WTC11 (cell line): ENCODE measurements around the gene SPAAR. TPM values are rescaled to one million over a fixed set of nuclear protein-coding genes. Genes with fewer than 3 reads are reported as not detected.

Source experiments
- ATAC-seq: fragments of 200-7000 bp; cut with Tn5 transposase; 2 replicates; pipeline ENCODE4 v1.10.0; 2021; ENCODE audit warnings: mild to moderate bottlenecking, moderate library complexity
- CTCF ChIA-PET: fragments of 300-600 bp; sonication (Branson Sonifier 250); formaldehyde crosslinking; loops from one replicate; lab custom pipeline; 2021; ENCODE audit warnings: antibody characterized with exemption; lab: Charles Lee
- POLR2A ChIA-PET: fragments of 350-600 bp; sonication (Branson Sonifier 250); formaldehyde crosslinking; loops from one replicate; lab custom pipeline; 2021; ENCODE audit warnings: antibody characterized with exemption; lab: Charles Lee
- DNase-seq: peaks from one replicate; pipeline ENCODE4 v3.0.0; 2021; ENCODE audit warnings: low spot score
- H3K27ac Mint-ChIP-seq: 2 replicates; pipeline ENCODE4 v1.8.0; 2021; ENCODE audit warnings: mixed read lengths
- H3K27me3 Mint-ChIP-seq: 2 replicates; pipeline ENCODE4 v1.8.0; 2021; ENCODE audit warnings: low read depth, mild to moderate bottlenecking, moderate library complexity, mixed read lengths
- H3K36me3 Mint-ChIP-seq: 2 replicates; pipeline ENCODE4 v1.8.0; 2021; ENCODE audit warnings: mixed read lengths
- H3K4me1 Mint-ChIP-seq: 2 replicates; pipeline ENCODE4 v1.8.0; 2022; ENCODE audit warnings: mixed read lengths
- H3K4me3 Mint-ChIP-seq: 2 replicates; pipeline ENCODE4 v1.8.0; 2021; ENCODE audit warnings: mild to moderate bottlenecking, moderate library complexity, mixed read lengths
- H3K9me3 Mint-ChIP-seq: 2 replicates; pipeline ENCODE4 v1.8.0; 2021; ENCODE audit warnings: mixed read lengths
- CREM ChIP-seq: sonication (generic); formaldehyde crosslinking; IDR thresholded peaks from 2 replicates; pipeline ENCODE4 v1.8.1; 2022; ENCODE audit warnings: mild to moderate bottlenecking, missing genetic modification reagents, moderate library complexity
- ETV6 ChIP-seq: sonication (generic); formaldehyde crosslinking; IDR thresholded peaks from 2 replicates; pipeline ENCODE4 v1.8.1; 2022; ENCODE audit warnings: mild to moderate bottlenecking, missing genetic modification reagents
- FOXJ3 ChIP-seq: sonication (generic); formaldehyde crosslinking; IDR thresholded peaks from 2 replicates; pipeline ENCODE4 v1.9.0; 2021; ENCODE audit warnings: missing genetic modification reagents, mild to moderate bottlenecking, borderline replicate concordance
- IRF2 ChIP-seq: sonication (generic); formaldehyde crosslinking; IDR thresholded peaks from 2 replicates; pipeline ENCODE4 v1.8.0; 2022; ENCODE audit warnings: low read depth, missing genetic modification reagents, borderline replicate concordance
- JAZF1 ChIP-seq: fragments of 250-450 bp; sonication (Bioruptor Pico); IDR thresholded peaks from 2 replicates; pipeline ENCODE4 v1.9.0; 2021; ENCODE audit warnings: moderate library complexity, mild to moderate bottlenecking, inconsistent platforms
- MYBL2 ChIP-seq: sonication (generic); formaldehyde crosslinking; IDR thresholded peaks from 2 replicates; pipeline ENCODE4 v1.8.1; 2023; ENCODE audit warnings: mild to moderate bottlenecking, moderate library complexity, missing genetic modification reagents
- NFATC4 ChIP-seq: fragments of 250-450 bp; sonication (Bioruptor Pico); IDR thresholded peaks from 2 replicates; pipeline ENCODE4 v1.9.0; 2021; ENCODE audit warnings: mild to moderate bottlenecking
- NFYB ChIP-seq: sonication (generic); formaldehyde crosslinking; conservative IDR thresholded peaks from 2 replicates; pipeline ENCODE4 v1.8.0; 2022; ENCODE audit warnings: low read depth, missing genetic modification reagents
- PRRX2 ChIP-seq: fragments of 250-450 bp; sonication (Bioruptor Pico); IDR thresholded peaks from 2 replicates; pipeline ENCODE4 v1.8.0; 2021; ENCODE audit warnings: mild to moderate bottlenecking
- SMAD3 ChIP-seq: sonication (generic); formaldehyde crosslinking; IDR thresholded peaks from 2 replicates; pipeline ENCODE4 v1.8.0; 2022; ENCODE audit warnings: missing genetic modification reagents, mild to moderate bottlenecking, borderline replicate concordance
- TCF7 ChIP-seq: sonication (generic); formaldehyde crosslinking; IDR thresholded peaks from 2 replicates; pipeline ENCODE4 v1.8.0; 2022; ENCODE audit warnings: mild to moderate bottlenecking, low read depth, missing genetic modification reagents, moderate library complexity
- TEAD1 ChIP-seq: sonication (generic); formaldehyde crosslinking; IDR thresholded peaks from 2 replicates; pipeline ENCODE4 v1.8.0; 2022; ENCODE audit warnings: mild to moderate bottlenecking, missing genetic modification reagents
- TEAD4 ChIP-seq: sonication (generic); formaldehyde crosslinking; IDR thresholded peaks from 2 replicates; pipeline ENCODE4 v1.8.0; 2022; ENCODE audit warnings: mild to moderate bottlenecking, missing genetic modification reagents
- ZBTB21 ChIP-seq: sonication (generic); formaldehyde crosslinking; IDR thresholded peaks from 2 replicates; pipeline ENCODE4 v1.8.1; 2023; ENCODE audit warnings: mild to moderate bottlenecking, missing genetic modification reagents, borderline replicate concordance
- ZNF317 ChIP-seq: sonication (generic); formaldehyde crosslinking; IDR thresholded peaks from 2 replicates; pipeline ENCODE4 v1.8.1; 2023; ENCODE audit warnings: low read depth, mild to moderate bottlenecking, moderate library complexity, missing genetic modification reagents, borderline replicate concordance
- total RNA-seq: library from RNA; stranded (reverse); gene quantifications from 3 replicates; pipeline ENCODE4 v1.2.3, GENCODE V29; 2021
- TF ChIP-seq, protein P1 (sequence below): sonication (generic); formaldehyde crosslinking; IDR thresholded peaks from 2 replicates; pipeline ENCODE4 v1.8.0; 2022; ENCODE audit warnings: mild to moderate bottlenecking, missing genetic modification reagents
- TF ChIP-seq, protein P2 (sequence below): sonication (generic); formaldehyde crosslinking; IDR thresholded peaks from 2 replicates; pipeline ENCODE4 v1.8.1; 2023; ENCODE audit warnings: mild to moderate bottlenecking, missing genetic modification reagents, moderate library complexity
- TF ChIP-seq, protein P3 (sequence below): fragments of 250-450 bp; sonication (Bioruptor Pico); IDR thresholded peaks from 2 replicates; pipeline ENCODE4 v1.9.0; 2021; ENCODE audit warnings: mild to moderate bottlenecking
- TF ChIP-seq, protein P4 (sequence below): sonication (generic); formaldehyde crosslinking; IDR thresholded peaks from 2 replicates; pipeline ENCODE4 v1.8.1; 2023; ENCODE audit warnings: mild to moderate bottlenecking, moderate library complexity, missing genetic modification reagents

Gene SPAAR
- total RNA-seq, 1 experiment from 2014 or later, result 0.33 TPM

DNA sequence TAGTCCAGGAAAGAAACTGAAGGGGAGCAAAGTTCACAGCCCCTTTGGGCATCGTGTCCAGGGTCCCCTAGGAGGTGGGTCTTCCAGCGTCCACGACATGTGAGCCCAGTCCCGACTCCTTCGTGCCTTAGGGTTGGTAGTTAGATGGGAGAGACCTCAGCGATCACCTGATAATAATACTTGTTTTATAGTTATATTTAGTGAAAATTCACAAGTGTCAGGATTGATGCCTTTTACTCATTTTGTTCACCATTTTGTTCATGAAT is 20.1 kb downstream of the SPAAR start:
- no peak for DNase-seq
- ChIA-PET CTCF (interaction anchor here (1.1 kb wide), 1 partner anchor 26 kb away, joined by 3 read pairs; no protein-coding TSS in a partner anchor), POLR2A (no interaction called here)
- no peaks in the 10 kb centered on the region for H3K4me1 Mint-ChIP-seq
- no peaks in the 10 kb centered on the region for H3K9me3 Mint-ChIP-seq
- TF ChIP-seq, protein P1, sequence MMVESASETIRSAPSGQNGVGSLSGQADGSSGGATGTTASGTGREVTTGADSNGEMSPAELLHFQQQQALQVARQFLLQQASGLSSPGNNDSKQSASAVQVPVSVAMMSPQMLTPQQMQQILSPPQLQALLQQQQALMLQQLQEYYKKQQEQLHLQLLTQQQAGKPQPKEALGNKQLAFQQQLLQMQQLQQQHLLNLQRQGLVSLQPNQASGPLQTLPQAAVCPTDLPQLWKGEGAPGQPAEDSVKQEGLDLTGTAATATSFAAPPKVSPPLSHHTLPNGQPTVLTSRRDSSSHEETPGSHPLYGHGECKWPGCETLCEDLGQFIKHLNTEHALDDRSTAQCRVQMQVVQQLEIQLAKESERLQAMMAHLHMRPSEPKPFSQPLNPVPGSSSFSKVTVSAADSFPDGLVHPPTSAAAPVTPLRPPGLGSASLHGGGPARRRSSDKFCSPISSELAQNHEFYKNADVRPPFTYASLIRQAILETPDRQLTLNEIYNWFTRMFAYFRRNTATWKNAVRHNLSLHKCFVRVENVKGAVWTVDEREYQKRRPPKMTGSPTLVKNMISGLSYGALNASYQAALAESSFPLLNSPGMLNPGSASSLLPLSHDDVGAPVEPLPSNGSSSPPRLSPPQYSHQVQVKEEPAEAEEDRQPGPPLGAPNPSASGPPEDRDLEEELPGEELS, result no peak
- TF ChIP-seq MYBL2 (no peak), ZBTB21 (CRISPR knock-in tag) (no peak), PRRX2 (CRISPR knock-in tag) (no peak), TEAD4 (no peak), FOXJ3 (CRISPR knock-in tag) (no peak), CREM (CRISPR knock-in tag) (no peak), ETV6 (no peak), ZNF317 (no peak), IRF2 (no peak)
- TF ChIP-seq, protein P2, sequence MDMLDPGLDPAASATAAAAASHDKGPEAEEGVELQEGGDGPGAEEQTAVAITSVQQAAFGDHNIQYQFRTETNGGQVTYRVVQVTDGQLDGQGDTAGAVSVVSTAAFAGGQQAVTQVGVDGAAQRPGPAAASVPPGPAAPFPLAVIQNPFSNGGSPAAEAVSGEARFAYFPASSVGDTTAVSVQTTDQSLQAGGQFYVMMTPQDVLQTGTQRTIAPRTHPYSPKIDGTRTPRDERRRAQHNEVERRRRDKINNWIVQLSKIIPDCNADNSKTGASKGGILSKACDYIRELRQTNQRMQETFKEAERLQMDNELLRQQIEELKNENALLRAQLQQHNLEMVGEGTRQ (CRISPR knock-in tag), result no peak
- TF ChIP-seq, protein P3, sequence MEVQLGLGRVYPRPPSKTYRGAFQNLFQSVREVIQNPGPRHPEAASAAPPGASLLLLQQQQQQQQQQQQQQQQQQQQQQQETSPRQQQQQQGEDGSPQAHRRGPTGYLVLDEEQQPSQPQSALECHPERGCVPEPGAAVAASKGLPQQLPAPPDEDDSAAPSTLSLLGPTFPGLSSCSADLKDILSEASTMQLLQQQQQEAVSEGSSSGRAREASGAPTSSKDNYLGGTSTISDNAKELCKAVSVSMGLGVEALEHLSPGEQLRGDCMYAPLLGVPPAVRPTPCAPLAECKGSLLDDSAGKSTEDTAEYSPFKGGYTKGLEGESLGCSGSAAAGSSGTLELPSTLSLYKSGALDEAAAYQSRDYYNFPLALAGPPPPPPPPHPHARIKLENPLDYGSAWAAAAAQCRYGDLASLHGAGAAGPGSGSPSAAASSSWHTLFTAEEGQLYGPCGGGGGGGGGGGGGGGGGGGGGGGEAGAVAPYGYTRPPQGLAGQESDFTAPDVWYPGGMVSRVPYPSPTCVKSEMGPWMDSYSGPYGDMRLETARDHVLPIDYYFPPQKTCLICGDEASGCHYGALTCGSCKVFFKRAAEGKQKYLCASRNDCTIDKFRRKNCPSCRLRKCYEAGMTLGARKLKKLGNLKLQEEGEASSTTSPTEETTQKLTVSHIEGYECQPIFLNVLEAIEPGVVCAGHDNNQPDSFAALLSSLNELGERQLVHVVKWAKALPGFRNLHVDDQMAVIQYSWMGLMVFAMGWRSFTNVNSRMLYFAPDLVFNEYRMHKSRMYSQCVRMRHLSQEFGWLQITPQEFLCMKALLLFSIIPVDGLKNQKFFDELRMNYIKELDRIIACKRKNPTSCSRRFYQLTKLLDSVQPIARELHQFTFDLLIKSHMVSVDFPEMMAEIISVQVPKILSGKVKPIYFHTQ, result no peak
- no peak for ATAC-seq
- H3K4me3 Mint-ChIP-seq, result no peak overlapping the region
- peaks cover 11% of the 10 kb centered on the region; the same call in 1 of the 2 replicates for H3K27me3 Mint-ChIP-seq
- H3K27ac Mint-ChIP-seq, result no peak overlapping the region
- no peaks in the 10 kb centered on the region for H3K36me3 Mint-ChIP-seq

DNA sequence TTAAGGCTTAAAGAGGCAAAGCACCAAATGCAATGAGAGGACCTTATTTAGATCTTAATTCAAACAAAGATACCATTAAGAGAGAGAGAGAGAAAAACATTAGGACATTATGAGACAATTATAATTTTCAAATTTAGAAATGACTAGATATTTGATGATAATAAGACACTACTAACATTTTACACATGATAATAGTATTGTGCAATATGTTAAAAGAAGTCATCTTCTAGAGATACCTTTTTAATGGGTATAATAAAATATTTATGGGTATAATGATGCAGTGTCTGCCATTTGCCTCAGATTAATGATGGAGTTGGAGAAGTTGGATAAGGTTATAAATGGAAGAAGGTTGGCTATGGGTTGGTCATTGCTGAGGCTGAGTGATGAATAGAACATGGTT is 21.2 kb downstream of the SPAAR start:
- Mint-ChIP-seq H3K9me3 (no peaks in the 10 kb centered on the region), H3K36me3 (no peaks in the 10 kb centered on the region), H3K4me1 (no peaks in the 10 kb centered on the region), H3K27me3 (peaks cover 14% of the 10 kb centered on the region), H3K27ac (no peak overlapping the region), H3K4me3 (no peak overlapping the region)
- DNase-seq (no peak), ATAC-seq (no peak)
- ChIA-PET POLR2A (no interaction called here), CTCF (interaction anchor here (1.1 to 2.7 kb wide), 2 partner anchors 15 to 27 kb away, joined by 3 to 10 read pairs; no protein-coding TSS in a partner anchor)
- TF ChIP-seq, protein P4, sequence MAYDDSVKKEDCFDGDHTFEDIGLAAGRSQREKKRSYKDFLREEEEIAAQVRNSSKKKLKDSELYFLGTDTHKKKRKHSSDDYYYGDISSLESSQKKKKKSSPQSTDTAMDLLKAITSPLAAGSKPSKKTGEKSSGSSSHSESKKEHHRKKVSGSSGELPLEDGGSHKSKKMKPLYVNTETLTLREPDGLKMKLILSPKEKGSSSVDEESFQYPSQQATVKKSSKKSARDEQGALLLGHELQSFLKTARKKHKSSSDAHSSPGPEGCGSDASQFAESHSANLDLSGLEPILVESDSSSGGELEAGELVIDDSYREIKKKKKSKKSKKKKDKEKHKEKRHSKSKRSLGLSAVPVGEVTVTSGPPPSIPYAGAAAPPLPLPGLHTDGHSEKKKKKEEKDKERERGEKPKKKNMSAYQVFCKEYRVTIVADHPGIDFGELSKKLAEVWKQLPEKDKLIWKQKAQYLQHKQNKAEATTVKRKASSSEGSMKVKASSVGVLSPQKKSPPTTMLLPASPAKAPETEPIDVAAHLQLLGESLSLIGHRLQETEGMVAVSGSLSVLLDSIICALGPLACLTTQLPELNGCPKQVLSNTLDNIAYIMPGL (CRISPR knock-in tag), result no peak
- TF ChIP-seq NFYB (CRISPR knock-in tag) (no peak), TEAD1 (no peak), JAZF1 (CRISPR knock-in tag) (no peak), SMAD3 (CRISPR knock-in tag) (no peak), TCF7 (CRISPR knock-in tag) (no peak), NFATC4 (CRISPR knock-in tag) (no peak)
- TF ChIP-seq, protein P1, result no peak
